Endodermal cell (in vitro differentiated cells): ENCODE data around the gene SKAP1. TPM values are rescaled to one million over a fixed set of nuclear protein-coding genes. Genes with fewer than 3 reads are reported as not detected.

Experiments
- DNase-seq: peaks from one replicate; pipeline ENCODE4 v3.0.0-alpha.2; 2017
- H3K27ac ChIP-seq: 2 replicates; pipeline ENCODE4 v1.5.1; 2013; ENCODE audit warnings: mild to moderate bottlenecking, low read depth, low read length, moderate library complexity
- H3K27me3 ChIP-seq: 2 replicates; pipeline ENCODE4 v1.6.1; 2013; ENCODE audit warnings: mild to moderate bottlenecking, low read length, moderate library complexity; ENCODE audit not compliant: insufficient read depth, control insufficient read depth, poor library complexity, severe bottlenecking
- H3K36me3 ChIP-seq: 2 replicates; pipeline ENCODE4 v1.7.0; 2013; ENCODE audit warnings: mild to moderate bottlenecking, low read length, moderate library complexity; ENCODE audit not compliant: control insufficient read depth, insufficient read depth
- H3K4me1 ChIP-seq: one replicate; pipeline ENCODE4 v1.7.0; 2013; ENCODE audit warnings: low read length; ENCODE audit not compliant: control insufficient read depth, insufficient read depth
- H3K4me3 ChIP-seq: 2 replicates; pipeline ENCODE4 v1.5.1; 2013; ENCODE audit warnings: mild to moderate bottlenecking, low read length, moderate library complexity
- H3K9ac ChIP-seq: 2 replicates; pipeline ENCODE4 v1.6.1; 2013; ENCODE audit warnings: mild to moderate bottlenecking, low read length, moderate library complexity; ENCODE audit not compliant: poor library complexity, severe bottlenecking; ENCODE audit errors: extremely low read depth
- H3K9me3 ChIP-seq: 2 replicates; pipeline ENCODE4 v1.6.1; 2013; ENCODE audit warnings: mild to moderate bottlenecking, low read length, moderate library complexity; ENCODE audit not compliant: control insufficient read depth
- H3K27ac Mint-ChIP-seq: 2 replicates; pipeline ENCODE4 v1.8.0; 2020; ENCODE audit warnings: mixed read lengths
- H3K27me3 Mint-ChIP-seq: 2 replicates; pipeline ENCODE4 v1.8.0; 2021; ENCODE audit warnings: mild to moderate bottlenecking, mixed read lengths; ENCODE audit not compliant: insufficient read depth
- H3K36me3 Mint-ChIP-seq: 2 replicates; pipeline ENCODE4 v1.8.0; 2020; ENCODE audit warnings: low read depth, mixed read lengths
- H3K4me1 Mint-ChIP-seq: 2 replicates; pipeline ENCODE4 v1.8.0; 2020; ENCODE audit warnings: mixed read lengths
- H3K4me3 Mint-ChIP-seq: 2 replicates; pipeline ENCODE4 v1.8.0; 2020; ENCODE audit warnings: mild to moderate bottlenecking, moderate library complexity, mixed read lengths
- H3K9me3 Mint-ChIP-seq: 2 replicates; pipeline ENCODE4 v1.8.0; 2020; ENCODE audit warnings: mild to moderate bottlenecking, mixed read lengths
- CTCF ChIP-seq: fragments of 200-600 bp; sonication (generic); conservative IDR thresholded peaks from 2 replicates; pipeline ENCODE4 v1.5.0; 2021; ENCODE audit warnings: antibody characterized with exemption, mild to moderate bottlenecking
- WGBS, 2 experiments: methylation state at CpG; one replicate each; pipeline versions ENCODE4 v1.1.5 to v1.1.7; 2013; ENCODE audit warnings: missing lambda C conversion rate in 2 of 2, mixed read lengths in 1 of 2; ENCODE audit not compliant: insufficient coverage in 1 of 2, insufficient read length in 1 of 2; 5-methylcytosine and 5-hydroxymethylcytosine counted together
- total RNA-seq, 2 donors: library from RNA; stranded (reverse); fragmentation: NEBNext Ultra II Directional in 1 of 2; extraction: Animal tissue kit (Norgen Biotek cat#: 25700) in 1 of 2; gene quantifications; 2 replicates in 1 of 2; 3 replicates in 1 of 2; pipeline ENCODE4 v1.2.1, GENCODE V29; 2021

The SKAP1 gene
- total RNA-seq, 2 donors from 2014 or later = 0.31 to 0.53 TPM

- Mint-ChIP-seq H3K36me3 (no peaks in the 10 kb centered on the region), H3K4me1 (peaks cover 4% of the 10 kb centered on the region), H3K4me3 (no peak overlapping the region), H3K27me3 (peaks cover 29% of the 10 kb centered on the region), H3K9me3 (no peaks in the 10 kb centered on the region), H3K27ac (no peak overlapping the region)
- no peaks in the 10 kb centered on the region for H3K4me1 ChIP-seq
- no peak overlapping the region for H3K27ac ChIP-seq
- TF ChIP-seq CTCF = no peak
- no peak overlapping the region for H3K4me3 ChIP-seq
- DNase-seq = no peak
- peaks cover 21% of the 10 kb centered on the region for H3K27me3 ChIP-seq
- H3K9me3 ChIP-seq = no peaks in the 10 kb centered on the region
- 81 to 85% methylated on average over 5 of the region's 5 CpGs for WGBS, 2 experiments
- H3K36me3 ChIP-seq = no peaks in the 10 kb centered on the region
- no peak overlapping the region for H3K9ac ChIP-seq
Observed at GRCh38 chr17:48388955-48389743, 40.9 kb downstream of the SKAP1 start.

- Histone ChIP-seq H3K36me3 (no peaks in the 10 kb centered on the region), H3K27me3 (peaks cover 21% of the 10 kb centered on the region), H3K4me1 (no peaks in the 10 kb centered on the region), H3K27ac (no peak overlapping the region), H3K4me3 (no peak overlapping the region), H3K9me3 (no peaks in the 10 kb centered on the region), H3K9ac (no peak overlapping the region)
- Mint-ChIP-seq H3K9me3 (no peaks in the 10 kb centered on the region), H3K4me3 (no peak overlapping the region), H3K4me1 (peaks cover 4% of the 10 kb centered on the region), H3K27ac (no peak overlapping the region), H3K36me3 (no peaks in the 10 kb centered on the region), H3K27me3 (peaks cover 32% of the 10 kb centered on the region)
- TF ChIP-seq CTCF = no peak
- WGBS, 2 experiments = 97 to 100% methylated on average over 1 of the region's 1 CpG
- no peak for DNase-seq
Observed at GRCh38 chr17:48386826-48387225, 43.2 kb downstream of the SKAP1 start.

- Histone ChIP-seq H3K9me3 (no peaks in the 10 kb centered on the region), H3K27ac (no peak overlapping the region), H3K4me3 (no peak overlapping the region), H3K4me1 (no peaks in the 10 kb centered on the region), H3K9ac (no peak overlapping the region), H3K36me3 (no peaks in the 10 kb centered on the region), H3K27me3 (peaks cover 21% of the 10 kb centered on the region)
- H3K4me1 Mint-ChIP-seq = peaks cover 4% of the 10 kb centered on the region
- H3K4me3 Mint-ChIP-seq = no peak overlapping the region
- H3K9me3 Mint-ChIP-seq = no peaks in the 10 kb centered on the region
- H3K27me3 Mint-ChIP-seq = peaks cover 37% of the 10 kb centered on the region
- H3K27ac Mint-ChIP-seq = no peak overlapping the region
- no peaks in the 10 kb centered on the region for H3K36me3 Mint-ChIP-seq
- no peak for TF ChIP-seq CTCF
- 50 to 72% methylated on average over 1 of the region's 1 CpG for WGBS, 2 experiments
- DNase-seq = no peak
Observed at GRCh38 chr17:48385319-48385718, 44.7 kb downstream of the SKAP1 start.
